HG03039 (cell line): ENCODE data around the gene EXTL1.
"Not testable (repeated sequence)": the region's sequence is repeated elsewhere in the genome, so short reads cannot be mapped to it uniquely, and the experiment has no call there.

Source experiments
- ATAC-seq: cut with Tn5 transposase; IDR thresholded peaks from one replicate; pipeline ENCODE4 v1.9.1; 2021; ENCODE audit warnings: mild to moderate bottlenecking, moderate library complexity; ENCODE audit not compliant: unreplicated experiment

EXTL1 gene, protein sequence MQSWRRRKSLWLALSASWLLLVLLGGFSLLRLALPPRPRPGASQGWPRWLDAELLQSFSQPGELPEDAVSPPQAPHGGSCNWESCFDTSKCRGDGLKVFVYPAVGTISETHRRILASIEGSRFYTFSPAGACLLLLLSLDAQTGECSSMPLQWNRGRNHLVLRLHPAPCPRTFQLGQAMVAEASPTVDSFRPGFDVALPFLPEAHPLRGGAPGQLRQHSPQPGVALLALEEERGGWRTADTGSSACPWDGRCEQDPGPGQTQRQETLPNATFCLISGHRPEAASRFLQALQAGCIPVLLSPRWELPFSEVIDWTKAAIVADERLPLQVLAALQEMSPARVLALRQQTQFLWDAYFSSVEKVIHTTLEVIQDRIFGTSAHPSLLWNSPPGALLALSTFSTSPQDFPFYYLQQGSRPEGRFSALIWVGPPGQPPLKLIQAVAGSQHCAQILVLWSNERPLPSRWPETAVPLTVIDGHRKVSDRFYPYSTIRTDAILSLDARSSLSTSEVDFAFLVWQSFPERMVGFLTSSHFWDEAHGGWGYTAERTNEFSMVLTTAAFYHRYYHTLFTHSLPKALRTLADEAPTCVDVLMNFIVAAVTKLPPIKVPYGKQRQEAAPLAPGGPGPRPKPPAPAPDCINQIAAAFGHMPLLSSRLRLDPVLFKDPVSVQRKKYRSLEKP

DNA sequence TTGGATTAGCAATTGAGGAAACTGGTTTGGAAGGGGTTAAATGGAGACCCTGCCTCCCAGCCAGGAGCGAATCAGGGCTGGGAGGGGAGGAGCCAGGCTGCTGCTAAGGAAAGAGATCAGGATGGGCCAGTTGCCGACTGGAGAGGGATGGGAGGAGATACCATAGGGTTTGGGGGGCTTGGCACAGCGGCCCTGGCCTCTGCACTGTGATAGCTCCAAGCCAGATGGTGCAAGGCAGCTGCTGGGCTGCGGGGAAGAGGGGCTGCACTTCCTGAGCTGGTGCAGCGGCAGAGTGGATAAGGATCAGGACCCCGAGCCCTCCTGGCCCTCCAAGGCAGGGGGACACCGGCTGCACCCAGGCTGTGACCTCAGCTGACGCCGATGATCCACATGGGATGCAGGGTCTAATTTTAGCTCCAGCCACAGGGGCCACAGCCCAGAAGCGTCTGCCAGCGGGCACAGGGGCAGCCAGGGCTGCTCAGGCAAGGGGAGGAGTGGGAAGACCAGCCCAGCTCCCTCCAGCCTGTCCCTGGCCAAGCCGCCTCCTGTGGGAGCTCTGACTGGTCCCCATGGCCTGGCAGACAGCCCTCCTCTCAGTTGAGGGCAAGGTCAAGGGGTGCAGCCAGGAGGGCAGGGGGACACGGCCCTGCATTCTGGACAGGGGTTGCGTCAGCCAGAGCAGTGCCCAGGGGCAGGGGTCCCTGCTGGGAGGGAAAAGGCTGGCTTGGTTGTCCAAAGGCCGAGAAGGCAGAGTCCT, at the start of gene EXTL1:
TSS of gene EXTL1 (plus strand) at position 129 of the 757 bp plus-strand sequence. CDS start 872 bp downstream, outside the sequence.
- ATAC-seq: no peak

DNA sequence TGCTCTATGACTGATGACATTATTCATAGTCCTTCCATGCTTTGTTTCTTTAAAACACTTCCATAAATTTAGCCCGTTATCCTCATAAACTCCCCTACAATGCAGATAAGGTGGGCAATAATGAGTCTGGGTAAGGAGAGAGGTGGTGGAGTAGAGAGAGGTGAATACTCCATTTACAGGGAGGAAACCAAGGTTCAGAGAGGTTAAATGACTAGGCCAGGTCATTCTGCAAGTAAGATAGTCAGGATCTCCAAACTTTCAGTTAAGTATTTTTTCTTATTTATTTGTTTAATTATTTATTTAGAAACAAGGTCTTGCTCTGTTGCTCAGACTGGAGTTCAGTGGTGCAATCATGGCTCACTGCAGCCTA, 49.8 kb upstream of the EXTL1 start:
- no peak for ATAC-seq

DNA sequence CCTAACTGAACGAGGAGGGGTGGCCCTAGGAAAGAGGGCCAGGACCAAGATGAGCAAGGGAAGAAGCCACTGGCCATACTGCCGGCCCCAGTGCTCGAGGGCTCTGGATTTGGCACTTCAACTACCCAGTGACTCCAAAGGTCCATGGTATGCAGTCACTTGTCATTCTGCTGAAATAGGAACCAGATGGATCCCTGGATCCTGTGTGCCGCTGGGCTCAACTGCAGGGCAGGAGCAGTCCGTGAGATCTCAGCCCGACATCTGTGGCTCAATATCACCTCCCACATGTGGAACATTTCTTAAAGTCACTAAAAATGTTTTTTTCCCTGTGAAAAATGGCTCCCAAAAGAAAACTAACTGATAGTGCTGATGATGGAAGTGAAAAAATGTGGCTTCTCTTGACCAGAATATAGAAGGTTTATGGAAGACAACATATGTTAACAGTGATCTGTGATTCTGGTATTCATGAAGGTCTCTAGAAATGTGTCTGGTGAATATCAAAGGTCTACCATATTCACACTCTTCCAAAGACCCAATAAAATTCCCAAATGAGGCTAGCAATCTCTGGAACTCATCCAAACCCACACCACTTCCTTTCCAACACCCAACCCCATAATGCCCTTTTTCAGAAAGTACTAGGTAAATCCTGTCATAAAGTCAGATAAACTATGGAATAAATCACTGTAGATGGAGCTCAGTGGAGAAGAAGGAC, 47.8 kb upstream of the EXTL1 start:
- ATAC-seq: no peak

DNA sequence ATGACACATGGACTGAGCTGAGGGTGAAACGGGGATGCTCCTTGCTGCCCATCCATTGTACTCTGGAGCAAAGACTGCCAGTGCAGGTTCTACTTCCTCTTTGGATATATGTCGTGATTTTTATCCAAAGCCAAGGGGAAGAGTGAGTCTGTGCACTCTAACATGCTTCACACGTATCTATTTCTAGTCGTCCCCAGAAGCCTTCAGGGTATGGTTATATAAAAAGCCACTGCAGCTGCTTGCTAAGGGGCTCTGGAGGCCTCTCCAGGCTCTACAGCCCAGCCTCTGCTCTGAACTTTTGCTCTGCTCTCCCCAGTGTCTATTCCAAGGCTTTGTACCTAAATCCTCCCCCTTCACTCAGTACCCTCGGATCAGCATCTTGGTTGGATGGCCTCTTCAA, 43.8 kb upstream of the EXTL1 start:
- ATAC-seq: no peak

DNA sequence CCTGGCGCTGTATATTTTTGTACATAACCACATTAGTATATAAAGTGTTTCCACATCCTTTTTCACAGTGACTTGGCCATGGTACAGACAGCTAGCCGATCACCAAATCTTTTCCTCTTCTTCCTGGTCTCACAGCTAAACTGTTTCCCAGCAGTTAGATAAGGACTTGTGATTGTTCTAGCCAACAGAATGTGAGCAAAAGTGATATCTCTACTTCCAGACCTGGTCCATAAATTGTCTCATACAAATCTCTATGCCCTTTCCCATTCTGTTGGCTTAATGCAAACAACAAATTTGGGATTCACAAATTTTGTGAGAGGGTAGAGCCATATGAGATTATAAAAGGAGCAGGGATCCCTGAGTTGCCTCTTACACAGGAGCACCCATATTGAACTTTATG, 43.2 kb upstream of the EXTL1 start:
- ATAC-seq: no peak

DNA sequence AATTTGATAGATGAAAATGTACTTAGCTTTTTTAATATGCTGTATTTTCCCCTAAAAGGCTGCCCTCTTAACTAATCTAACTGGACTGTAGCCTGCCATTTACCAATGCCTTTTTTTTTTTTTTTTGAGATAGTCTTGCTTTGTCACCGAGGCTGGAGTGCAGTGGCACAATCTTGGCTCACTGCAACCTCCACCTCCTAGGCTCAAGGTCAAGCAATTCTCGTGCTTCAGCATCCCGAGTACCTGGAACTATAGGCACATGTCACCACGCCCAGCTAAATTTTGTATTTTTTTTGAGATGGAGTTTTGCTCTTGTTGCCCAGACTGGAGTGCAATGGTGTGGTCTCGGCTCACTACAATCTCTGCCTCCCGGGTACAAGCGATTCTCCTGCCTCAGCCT, 42.4 kb upstream of the EXTL1 start:
- no peak for ATAC-seq

DNA sequence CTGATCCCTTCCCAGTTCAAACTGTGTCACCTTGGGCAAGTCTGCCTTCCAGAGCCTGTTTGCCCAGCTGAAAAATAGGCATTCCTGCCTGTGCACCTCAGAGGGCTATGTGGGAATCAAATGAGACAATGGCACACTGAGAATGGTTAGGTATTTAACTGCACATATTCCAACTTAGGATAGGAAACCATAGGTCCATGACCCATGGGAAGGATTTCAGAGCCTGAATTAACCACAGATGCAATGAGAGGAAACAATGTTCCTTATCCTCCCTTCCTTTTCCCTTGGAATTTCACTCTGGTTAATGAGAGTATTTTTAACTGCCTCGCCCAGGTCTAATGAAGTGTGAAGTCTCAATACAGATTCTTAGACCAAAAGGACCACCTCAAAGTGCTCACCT, 36.4 kb upstream of the EXTL1 start:
- no peak for ATAC-seq

DNA sequence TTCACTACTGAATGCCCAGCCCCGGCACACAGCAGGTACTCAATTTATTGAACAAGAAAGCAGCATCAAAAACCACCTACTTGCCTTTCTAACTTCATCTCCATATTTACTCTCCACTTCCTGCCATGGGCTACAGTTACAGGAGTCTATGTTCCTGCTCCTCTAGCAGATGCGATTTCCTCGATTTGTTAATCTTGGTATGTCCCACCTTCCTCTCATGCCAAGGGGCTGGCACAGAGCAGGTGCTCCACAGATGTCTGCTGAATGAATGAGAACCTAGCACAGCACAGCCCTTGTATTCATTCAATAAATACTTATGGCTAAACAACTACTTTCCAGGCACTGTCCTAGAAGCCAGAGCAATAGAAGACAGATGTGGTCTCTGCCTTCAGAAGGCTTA, 35.9 kb upstream of the EXTL1 start:
- no peak for ATAC-seq

DNA sequence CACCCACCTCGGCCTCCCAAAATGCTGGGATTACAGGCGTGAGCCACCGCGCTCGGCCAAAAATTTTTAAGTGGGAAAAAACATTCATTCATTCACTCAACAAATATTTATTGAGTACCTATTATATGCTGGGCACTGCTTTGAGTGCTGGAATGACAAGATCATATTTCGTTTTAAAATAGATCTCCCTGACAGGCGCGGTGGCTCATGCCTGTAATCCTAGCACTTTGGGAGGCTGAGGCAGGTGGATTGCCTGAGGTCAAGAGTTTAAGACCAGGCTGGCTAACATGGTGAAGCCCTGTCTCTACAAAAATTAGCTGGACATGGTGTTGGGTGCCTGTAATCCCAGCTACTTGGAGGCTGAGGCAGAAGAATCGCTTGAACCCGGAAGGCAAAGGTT, 34.8 kb upstream of the EXTL1 start:
- not testable (repeated sequence) for ATAC-seq

DNA sequence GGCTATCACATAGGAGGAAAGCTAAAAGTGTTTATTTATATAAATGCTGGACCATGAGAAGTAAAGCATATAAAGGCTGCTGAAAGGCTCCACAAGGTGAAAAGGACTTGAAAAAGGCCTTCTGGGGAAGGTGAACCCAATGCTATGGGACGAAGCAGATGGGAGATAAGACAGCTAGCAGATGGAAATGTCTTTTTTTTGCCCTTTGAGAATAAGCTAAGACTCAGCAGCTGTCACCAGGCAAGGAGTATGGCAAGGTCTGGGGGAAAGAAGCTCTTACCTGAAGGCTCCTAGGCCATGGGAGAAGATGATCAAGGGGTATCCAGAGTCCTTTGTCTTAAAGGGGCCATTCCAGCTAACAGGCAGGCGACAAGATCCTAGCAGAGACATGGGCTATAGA, 33.6 kb upstream of the EXTL1 start:
- no peak for ATAC-seq

DNA sequence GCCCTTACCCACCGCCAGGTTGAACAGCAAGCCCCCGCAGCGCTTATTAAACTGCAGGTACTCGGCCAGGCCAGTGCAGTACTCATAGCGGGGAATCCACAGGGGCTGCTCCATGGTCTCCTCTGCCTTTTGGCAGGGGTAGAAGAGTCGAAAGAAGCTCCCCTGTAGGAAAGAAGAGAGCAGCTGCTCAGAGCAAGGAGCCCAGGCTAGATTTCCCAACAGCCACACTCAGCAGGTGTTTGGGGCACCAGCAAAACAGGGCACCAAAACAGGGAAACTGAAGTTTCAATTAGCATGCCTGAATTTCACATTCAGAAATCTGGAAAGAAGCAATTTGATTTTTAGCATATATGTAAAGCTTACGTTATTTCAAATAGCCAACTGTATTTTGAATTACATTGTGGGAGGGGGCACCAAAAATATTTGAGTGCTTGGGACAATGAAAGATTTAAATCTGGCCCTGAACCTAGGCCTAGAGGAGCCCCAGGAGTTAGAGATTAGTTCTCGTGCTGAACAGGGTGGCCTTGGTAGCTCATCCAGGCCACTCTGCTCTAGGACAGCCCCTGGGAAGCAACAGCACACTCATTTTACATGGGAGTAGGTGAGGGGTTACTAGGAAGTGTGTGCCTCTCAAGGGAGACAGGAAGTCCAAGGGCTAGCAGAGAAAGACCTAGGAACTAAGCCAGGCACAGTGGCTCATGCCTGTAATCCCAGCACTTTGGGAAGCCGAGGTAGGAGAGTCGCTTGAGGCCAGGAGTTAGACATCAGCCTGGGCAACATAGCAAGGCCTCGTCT, 31.9 kb upstream of the EXTL1 start:
- no peak for ATAC-seq

DNA sequence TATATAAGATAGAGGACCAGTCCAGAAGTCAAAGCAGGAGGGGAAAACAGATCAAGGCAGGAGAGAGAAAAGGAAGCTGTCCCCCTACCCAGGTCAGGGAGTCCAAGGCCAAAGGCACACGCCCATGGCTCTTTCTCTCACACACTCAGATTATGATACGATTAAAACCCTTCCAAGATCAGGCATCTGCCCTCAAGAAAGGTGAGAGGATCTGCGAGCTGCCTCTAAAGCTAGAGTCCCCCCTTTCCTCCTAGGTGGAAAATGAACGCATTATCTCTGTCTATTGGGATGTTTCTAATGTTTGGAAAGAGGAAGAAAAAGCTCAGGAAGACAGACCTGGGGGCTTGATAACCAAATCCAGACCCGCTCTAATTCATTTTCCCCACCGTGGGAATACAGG, 31.3 kb upstream of the EXTL1 start:
- ATAC-seq: no peak

DNA sequence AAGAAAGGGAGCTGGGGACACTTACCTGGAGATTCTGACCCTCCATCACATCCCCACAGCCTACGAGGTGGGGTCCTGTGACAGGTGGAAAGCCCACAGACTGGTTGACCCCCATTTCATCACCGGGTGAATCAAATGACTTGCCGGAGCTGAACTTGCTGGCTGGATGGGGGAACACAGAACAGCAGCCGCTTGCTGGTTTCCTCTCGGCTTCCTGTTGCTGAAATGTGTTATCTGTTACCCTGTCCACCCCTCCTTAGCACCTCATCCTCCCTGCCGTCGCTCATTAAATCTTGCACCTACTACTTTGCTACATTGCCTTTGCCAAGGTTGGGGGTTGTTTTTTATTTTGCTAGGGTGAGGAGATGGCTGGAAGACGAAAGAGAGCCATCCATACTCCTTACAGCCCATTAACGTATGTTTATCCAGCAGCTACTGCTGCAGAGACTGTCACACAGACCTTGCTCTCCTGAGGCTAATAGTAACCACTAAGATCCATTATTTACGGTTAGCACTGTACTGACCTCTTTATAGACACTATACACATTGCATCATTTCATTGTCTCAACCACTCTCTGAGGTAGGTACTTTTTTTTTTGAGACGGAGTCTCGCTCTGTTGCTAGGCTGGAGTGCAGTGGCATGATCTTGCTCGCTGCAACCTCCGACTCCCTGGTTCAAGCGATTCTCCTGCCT, 30.7 kb upstream of the EXTL1 start:
- ATAC-seq: no peak

DNA sequence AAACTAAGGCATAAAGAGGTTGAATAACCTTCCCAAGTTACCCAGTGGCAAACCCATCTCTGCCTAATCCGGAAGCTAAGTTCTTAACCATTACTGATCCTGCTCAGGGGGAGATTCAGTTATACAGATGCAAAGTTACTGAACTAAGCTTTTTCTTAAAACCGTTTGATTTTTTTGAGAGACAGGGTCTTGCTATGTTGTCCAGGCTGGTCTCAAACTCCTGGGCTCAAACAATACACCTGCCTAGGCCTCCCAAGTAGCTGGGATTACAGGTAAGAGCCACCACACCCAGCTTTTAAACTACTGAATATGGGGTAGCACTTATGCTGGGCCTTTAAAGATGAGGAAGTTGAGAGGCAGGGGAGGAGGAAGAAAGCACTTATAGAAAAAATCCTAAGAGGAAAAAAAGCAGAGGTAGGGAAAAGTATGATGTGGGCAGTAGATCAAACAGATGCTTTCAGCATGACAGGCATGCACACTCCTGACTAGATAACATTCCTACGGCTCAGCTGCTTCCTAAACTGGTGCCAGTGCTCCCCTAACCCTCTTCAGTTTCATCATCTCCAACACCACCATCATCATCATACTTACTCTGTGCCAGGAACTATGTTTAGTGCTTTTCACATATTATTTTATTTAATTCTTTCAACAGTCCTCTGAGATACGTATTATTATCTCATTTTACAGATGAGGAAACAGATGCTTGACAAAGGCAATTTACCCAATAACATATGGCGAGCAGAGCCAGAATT, 29.5 kb upstream of the EXTL1 start:
- ATAC-seq: no peak

DNA sequence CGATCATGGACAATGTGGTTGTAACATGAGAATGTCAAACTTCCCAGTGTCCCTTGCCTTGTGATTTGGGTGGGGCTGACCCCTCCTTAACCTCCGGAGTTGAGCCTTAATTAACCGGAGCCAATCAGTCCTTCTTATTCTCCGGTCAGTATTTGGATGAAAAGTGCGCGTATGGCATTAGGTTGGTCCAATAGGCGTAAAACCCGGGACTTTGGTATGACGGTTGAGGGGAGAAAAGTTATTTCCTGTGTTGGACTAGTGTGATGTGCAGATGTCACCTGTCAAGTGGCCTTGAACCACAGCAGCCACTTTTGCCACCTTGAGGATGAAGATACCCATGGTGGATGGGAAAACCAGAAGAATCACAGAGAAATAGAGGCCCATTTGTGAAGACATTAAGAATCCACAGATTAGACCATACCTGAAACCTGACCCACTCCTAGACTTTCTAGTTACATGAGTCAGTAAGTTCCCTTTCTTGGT, 28.8 kb upstream of the EXTL1 start:
- ATAC-seq: no peak

DNA sequence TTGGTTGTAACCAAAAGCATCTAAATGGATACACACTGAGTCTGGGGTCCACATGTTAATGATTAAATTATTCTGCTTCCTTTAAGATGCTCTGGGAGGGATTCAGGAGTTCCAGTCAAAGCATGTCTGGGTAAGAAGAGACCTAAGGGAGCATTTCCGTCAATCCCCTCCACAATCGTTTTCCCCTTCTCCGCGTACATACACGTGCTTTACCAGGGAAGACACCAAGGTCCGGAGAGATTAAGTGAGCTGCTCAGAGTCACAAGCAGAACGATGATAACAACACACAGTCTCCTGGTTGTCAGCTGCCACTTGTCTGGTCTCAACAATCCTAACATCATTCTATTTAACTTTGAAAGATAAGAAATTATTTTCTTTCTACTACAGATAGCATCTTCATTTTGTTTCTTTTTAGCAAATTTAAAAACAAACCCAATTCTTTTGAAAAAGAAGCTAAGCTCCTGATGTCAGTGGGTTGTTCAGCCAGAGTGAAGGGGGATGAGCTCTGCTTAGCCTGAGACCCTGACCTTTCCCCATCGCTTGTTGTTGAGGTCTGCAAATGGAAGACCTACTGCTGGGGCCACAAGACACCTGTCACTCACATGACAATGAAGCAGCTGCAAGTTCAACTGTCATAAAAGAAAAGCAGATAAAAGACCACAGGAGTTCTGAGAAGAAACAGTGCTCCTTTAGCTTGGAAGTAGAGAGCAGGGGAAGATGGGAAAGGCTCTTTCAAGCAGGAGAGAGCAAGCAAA, 28.2 kb upstream of the EXTL1 start:
- no peak for ATAC-seq

DNA sequence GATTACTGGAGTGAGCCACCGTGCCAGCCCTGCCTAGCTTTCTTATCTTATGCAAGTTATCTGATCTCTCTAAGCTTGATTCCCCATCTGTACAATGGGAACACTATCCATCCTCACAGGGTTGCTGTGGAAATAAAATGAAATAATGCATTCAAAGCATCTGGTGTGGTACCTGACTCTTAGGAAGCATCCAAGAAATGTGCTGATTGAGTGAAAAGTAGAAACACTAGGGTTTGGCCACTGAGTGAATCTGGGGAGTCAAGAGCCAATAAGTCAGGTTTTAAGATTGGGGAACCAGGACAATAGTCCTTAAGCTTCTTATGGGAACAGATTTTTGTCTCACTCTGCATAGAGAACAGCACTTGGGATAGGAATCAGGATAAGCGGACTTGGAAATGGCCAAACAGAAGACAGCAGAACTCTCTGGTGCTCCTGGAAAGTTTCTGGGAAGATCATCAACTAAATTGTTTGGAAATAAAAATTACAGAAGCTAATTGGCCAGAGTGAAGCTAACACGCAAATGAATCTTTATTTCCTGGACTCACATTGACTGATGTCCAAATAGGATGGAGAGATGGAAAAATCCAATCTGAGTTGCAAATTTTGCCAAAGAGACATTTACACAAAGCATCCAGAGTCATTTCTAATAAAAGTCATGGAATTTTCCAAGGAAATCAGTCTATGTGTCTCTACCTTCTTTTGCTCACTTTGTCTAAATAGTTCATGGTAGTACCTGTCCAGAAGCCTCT, 27.0 kb upstream of the EXTL1 start:
- ATAC-seq: no peak
